RWPE1 (cell line): ENCODE results near the gene OR10G8.

Experiments used
- CTCF ChIA-PET: fragments of 350-600 bp; sonication (Branson Sonifier 250); formaldehyde crosslinking; extraction: SDS; loops from one replicate; lab custom pipeline; 2021; lab: Yijun Ruan, JAX
- POLR2A ChIA-PET: fragments of 400-600 bp; formaldehyde crosslinking; extraction: SDS; loops from one replicate; lab custom pipeline; 2020; ENCODE audit warnings: antibody characterized with exemption; ENCODE audit not compliant: low non-redundant PET; lab: Yijun Ruan, JAX
- DNase-seq: peaks from one replicate; pipeline ENCODE4 v3.0.0; 2012; ENCODE audit warnings: low spot score
- H3K27ac ChIP-seq: fragments of 450-650 bp; 2 replicates; pipeline ENCODE4 v1.5.1; 2017
- TF ChIP-seq, protein P1 (sequence below): fragments of 450-650 bp; conservative IDR thresholded peaks from 2 replicates; pipeline ENCODE4 v1.5.1; 2017; ENCODE audit warnings: low read depth, mild to moderate bottlenecking

The OR10G8 gene

DNA sequence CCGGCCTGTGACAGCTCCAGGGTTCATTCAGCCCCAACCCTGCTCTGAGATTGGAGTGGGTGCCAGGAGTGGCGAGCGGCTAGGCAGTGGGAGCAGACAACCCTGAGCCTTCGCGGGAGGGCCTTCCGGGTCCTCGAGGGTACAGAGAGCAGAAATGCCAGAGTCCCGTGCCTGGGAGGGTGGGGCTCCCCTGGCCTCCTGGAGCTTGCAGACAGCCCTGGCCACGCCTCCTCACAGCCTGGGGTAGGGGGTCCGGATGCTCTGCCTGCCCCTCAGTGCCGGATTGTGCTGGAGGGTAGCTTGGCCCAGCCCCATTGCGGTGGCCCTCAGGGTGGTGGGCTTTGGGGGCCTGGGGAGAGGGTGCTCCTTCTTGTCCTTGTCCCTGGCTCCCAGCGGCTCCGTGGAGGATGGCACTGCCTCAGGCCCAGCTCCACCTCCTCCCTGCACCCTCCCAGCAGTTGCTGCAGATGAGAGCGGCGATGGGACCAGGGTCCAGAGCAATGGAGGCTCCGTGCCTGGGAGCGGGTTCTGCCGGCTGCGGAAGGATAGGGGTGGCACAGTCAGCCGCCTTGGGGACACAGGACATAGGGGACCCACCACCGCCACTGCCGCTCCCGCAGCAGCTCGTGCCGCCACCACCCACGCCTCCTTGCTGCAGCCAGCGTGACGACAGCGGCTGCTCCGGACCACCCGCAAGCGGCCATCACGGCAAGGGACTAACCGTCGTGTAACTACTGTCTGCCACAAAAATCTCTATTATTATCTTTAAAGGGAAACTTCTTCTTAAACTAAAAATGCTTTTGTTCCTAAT is 49.4 kb downstream of the OR10G8 start:
- TF ChIP-seq, protein P1, sequence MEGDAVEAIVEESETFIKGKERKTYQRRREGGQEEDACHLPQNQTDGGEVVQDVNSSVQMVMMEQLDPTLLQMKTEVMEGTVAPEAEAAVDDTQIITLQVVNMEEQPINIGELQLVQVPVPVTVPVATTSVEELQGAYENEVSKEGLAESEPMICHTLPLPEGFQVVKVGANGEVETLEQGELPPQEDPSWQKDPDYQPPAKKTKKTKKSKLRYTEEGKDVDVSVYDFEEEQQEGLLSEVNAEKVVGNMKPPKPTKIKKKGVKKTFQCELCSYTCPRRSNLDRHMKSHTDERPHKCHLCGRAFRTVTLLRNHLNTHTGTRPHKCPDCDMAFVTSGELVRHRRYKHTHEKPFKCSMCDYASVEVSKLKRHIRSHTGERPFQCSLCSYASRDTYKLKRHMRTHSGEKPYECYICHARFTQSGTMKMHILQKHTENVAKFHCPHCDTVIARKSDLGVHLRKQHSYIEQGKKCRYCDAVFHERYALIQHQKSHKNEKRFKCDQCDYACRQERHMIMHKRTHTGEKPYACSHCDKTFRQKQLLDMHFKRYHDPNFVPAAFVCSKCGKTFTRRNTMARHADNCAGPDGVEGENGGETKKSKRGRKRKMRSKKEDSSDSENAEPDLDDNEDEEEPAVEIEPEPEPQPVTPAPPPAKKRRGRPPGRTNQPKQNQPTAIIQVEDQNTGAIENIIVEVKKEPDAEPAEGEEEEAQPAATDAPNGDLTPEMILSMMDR, result no peak
- no peak for DNase-seq
- POLR2A ChIA-PET, result no interaction called here

DNA sequence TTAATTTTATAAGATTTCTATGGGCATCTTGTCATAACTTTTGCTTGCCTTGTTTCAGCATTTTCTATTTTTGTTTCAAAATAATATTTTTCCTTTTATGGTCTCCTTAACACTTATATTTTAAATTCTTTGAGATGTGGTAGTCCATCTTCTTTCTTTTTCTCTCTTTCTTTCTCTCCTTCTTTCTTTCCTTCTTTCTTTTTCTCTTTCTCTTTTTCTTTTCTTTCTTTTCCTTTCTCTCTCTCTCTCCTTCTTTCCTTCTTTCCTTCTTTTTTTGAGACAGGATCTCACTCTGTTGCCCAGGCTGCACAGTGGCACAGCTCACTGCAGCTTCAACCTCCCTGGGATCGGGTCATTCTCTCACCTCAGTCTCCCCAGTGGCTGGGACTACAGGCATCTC is 50.7 kb downstream of the OR10G8 start:
- CTCF ChIA-PET, result no interaction called here
- no peak for DNase-seq
- POLR2A ChIA-PET, result no interaction called here
- TF ChIP-seq, protein P1, result no peak
- H3K27ac ChIP-seq, result no peak overlapping the region

More for the DNA sequence above, 49.4 kb downstream of the OR10G8 start:
- CTCF ChIA-PET, result no interaction called here
- no peak overlapping the region for H3K27ac ChIP-seq

DNA sequence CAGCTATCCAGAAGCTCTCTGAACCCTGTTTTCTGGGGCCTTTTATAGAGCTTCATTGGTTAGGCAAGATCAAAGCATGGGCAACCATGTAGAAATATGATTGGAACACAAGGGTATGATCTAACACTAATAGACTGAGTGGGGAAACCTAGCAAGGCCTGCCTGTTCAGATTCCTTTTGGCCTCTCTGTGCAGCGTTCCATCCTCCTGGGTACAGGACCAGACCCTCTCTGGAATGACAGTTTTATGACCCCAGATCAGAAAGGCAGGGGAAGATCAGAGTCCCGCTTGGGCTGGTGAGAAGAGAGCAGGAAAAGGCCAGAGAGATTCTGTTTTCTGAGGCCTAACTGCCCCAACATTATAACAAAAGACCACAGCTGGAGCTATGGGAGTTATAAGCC is 52.0 kb downstream of the OR10G8 start:
- TF ChIP-seq, protein P1, result no peak
- H3K27ac ChIP-seq, result no peak overlapping the region
- ChIA-PET CTCF (no interaction called here), POLR2A (no interaction called here)
- DNase-seq, result no peak

DNA sequence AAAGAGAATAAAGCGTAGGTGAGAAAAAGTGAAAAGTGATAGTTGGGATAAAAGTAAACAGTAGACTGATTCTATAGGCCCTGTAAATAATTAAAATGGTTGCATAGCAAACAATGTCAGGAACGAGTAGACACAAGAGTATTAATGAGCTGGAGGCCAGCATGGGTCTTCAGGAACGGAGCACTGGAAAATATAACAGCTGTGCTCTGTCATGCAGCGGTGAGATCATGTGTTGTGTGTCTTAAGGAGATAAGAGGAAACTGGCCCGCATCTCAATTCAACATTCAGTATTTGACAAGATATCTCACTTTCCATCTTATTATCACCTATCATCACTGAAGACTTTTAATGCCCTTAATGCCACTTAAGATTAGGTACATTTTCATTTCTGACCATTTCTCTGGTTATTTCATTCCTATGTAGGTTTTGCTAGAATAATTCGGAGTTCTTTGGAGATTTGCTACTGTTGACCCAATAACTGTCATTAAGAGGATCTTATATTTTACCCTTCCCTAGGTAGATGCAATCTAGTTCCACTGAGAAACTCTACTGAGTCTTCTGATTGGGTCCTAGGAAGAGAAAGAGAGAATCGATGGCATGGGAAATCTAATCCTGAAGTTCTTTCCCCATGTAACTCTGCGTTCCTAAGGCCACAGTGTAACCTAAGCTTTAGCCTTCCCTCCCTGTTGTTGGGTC is 53.2 kb downstream of the OR10G8 start:
- CTCF ChIA-PET, result interaction anchor here (1.1 to 1.3 kb wide), 2 partner anchors 8 to 119 kb away, joined by 5 to 6 read pairs; no protein-coding TSS in a partner anchor
- DNase-seq, result no peak
- POLR2A ChIA-PET, result no interaction called here
- H3K27ac ChIP-seq, result no peak overlapping the region
- TF ChIP-seq, protein P1, result no peak
